OCI-M2 (cell line): ENCODE measurements around the gene INPP5A.
"Not testable (repeated sequence)": the region's sequence is repeated elsewhere in the genome, so short reads cannot be mapped to it uniquely, and the experiment has no call there.

Experiments
- DNase-seq: peaks from one replicate; lab custom pipeline; 2025; ENCODE audit not compliant: unreplicated experiment; lab: John Stamatoyannopoulos, UW

INPP5A gene

DNA sequence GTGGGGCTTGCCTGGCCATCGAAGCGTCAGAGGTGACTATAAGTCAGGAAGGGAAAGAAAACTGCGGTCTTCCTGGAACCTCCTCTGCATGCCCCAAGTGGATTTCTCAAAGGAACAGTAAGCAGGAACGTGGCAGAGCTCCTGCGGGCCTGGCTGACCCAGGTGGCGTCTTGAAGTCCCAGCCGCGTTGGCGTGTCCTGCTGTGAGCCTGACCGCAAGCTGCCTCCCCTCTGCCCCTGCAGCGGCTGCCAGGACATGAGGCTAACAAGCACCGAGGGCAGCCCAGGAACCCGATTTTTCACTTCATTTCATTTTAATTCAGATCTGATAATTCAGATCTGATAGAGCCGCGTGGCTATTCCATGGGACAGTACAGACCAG, 193.0 kb downstream of the INPP5A start:
- DNase-seq, result no peak

DNA sequence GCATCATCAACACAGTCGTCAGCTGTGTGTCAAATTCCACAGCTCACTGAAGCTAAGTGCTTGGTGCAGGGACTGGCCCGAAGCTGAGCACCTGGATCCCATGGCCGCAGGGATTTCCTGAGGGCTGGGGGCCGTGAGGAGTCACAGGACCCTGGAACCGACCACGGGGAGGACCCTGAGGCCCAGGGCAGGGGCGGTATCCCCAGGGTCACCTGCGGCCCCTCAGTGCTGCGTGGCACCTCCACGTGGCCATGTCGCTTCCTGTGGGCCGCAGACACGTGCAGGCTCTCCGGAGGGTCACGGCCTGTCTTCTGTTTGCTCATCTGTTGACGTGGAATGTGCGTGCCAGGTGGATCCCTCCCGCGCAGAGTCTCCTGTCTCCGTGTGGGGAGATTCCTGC, 194.9 kb downstream of the INPP5A start:
- DNase-seq, result no peak

DNA sequence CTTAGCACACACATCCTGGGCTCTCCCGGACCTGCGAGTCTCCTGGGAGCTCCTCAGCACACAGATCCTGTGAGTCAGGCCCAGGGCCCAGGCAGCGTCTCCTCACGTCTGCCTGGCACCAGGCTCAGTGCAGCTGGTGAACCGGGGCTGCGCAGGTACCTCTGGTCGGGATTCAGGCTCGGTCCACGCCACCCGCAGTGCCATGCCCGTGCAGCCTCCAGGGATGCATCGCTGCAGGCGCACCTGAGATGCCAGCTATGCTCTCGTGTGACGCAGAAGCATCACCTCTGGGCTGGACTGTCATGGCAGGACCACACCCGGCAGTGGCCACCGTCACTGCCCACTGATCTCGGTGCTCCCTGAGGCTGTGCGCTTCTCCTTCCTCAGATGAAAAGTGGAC, 196.3 kb downstream of the INPP5A start:
- no peak for DNase-seq

DNA sequence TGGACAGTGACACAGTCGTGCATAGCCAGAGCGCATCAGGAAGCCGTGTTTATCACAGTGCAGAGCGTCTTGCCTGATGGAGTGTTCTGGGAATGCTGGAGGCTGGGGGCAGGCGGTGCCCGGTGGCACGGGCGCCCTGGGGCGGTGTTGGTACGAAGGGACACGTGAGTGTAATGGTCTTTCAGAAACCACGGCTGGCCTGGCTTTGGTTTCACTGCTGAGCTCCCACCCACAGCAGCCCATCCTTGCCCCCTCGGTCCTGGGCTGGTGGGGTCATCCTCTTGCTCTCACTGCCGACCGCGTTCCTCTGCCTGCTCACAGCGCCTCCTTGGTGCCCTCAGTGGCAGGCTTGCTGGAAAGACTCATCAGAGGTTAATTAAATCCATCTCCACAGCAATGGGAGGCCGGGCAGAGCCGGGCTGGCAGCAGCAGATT, 197.8 kb downstream of the INPP5A start:
- no peak for DNase-seq

DNA sequence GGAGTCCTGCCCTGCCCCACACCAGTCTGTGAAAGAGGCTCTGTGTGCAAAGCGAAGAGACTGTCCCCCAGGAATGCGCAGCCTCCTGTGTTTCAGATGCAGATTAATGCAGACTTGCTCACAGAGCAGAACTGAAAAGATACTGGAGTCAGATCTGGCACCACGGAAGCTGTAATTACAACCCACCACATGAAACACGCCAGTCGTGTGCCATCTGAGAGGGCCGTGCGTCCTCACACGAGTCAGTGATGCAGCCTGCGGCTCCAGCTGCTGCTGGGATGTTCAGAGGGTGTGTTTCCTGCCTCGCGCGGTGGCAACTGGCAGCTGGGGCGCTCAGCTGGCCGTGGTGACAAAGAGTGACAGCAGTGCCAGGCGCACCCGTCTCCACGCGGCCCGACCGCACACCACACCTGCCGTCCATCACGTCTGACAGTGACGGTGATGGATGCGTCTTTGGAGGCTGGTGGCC, 198.4 kb downstream of the INPP5A start:
- no peak for DNase-seq

DNA sequence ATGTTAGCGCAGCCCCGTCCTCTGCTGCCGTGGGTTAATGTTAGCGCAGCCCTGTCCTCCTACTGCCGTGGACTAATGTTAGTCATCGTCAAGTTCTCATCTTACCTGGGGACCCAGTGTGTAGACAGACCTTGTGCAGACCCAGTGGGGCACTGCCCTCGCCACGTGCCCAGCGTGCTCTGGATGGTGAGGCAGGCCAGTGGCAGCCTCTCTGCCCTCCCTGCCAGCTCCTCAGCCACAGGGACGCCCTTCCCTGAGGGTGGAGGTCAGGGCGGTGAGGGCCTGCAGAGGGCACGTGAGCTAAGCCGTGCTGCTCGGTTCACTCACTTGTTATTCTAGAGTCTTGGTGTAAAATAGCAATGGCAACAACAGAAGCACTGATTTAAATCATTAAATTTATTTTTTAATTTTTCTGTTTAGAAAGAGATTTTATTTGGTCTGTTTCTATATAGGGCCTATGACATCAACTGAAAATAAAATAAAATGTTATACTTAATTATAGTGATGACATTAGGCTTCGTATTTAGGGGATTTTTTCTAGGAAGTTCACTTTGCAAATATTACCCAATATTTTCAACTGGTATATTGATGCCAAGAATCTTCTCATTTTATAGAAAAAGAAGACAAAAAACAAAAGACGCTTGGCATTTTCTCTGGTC, 199.9 kb downstream of the INPP5A start:
- no peak for DNase-seq

DNA sequence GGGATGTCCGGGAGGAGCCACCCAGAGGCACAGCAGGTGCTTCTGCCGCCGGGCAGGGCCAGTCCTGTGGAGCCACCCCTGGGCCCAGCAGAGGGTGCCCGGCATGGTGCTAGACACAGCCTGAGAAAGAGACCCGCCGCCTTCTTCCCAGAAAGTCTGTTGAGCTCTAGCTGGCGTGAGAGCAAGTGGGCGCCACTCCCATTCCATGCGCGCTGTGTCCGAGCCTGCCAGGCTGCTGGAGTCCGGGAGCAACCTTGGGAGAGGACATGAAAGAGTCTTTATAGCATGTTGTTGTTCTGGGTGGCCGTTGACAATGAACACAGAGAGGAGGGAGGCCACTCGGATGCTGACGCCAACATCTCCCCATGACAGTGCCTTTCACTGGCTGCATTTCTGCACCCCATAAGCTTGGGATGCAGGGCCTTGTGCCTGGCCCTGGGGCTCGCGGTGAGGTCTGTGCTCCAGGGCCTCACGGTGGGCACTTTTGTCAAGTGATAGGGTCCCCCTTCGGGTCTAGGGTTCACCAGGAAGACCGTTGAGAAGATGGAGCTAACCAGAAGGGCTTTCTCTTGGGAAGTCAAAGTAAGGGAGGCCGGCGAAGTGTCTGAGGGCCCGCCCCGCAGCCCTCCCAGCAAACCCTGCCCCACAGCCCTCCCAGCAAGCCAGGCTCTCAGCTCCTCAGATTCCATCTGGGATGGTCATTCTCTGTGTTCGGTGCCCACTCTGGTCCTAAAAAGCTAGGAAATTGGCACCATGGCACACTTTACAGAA, 201.1 kb downstream of the INPP5A start:
- DNase-seq, result no peak

DNA sequence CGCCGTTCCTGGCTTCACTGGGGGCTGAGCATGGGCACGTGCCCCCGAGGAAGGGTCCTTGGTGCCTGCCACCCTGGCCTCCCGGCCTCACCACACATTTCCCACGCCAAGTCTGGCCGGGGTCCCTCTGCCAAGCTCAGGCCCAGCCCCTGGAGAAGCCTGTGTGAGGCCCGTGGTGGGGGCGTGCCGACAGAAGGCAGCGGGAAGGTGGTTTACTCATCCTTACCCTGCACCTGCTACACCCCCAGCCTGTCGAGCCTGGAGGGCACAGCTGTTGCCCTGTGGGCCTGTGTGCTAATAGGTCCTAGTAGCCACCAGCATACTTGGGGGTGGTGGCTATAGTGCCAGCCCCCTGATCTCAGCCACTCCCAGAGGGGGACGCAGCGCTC, 201.6 kb downstream of the INPP5A start:
- DNase-seq, result no peak

DNA sequence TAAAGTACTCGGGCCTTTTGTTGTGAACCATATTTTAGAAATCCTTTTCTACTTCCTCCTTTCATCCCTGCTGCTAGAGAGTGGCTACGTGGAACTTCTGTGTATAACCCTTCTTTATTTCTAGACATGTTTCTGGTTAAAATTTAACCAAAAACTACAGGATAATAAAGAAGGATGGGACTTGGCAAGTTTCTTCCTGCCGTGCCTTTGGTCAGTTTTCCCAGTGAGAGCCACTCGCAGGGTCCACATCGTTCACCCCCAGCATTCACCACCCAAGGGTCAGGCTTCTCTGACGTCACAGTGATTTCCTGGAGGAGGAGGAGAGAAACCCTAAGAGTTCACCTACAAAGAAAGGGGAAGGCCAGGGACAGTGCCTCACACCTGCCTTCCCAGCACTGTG, 203.0 kb downstream of the INPP5A start:
- DNase-seq, result no peak

DNA sequence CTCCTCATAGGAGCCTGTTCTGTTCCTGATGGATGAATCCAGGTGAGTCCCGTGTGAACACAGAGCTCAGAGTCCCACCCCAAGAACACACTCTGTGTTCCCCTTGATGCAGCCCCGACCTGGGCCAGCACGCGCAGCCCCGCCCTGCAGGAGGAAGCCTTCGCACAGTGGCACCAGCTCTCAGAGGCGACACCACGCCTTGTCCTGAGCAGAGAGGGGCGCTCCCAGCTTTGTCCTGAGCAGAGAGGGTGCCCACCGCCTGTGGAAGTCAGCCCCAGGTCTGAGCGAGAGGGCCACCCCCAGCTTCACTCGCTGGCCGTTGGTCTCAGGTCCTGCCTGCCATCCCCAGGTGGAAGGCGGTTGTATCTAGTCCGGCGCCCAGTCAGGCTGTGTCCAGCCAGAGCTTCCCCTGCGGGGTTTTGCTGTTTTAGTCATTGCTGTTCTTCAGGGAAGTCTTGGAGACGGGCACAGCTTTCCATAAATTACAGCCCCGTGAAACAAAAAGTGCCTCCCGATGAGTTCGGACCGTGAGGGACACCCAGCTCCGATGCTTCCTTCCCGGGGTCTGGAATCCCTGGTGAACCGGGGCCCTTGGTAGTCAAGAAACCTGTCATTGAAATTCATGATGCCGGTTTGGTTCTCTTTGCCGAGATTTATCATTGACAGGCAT, 204.7 kb downstream of the INPP5A start:
- DNase-seq, result no peak

DNA sequence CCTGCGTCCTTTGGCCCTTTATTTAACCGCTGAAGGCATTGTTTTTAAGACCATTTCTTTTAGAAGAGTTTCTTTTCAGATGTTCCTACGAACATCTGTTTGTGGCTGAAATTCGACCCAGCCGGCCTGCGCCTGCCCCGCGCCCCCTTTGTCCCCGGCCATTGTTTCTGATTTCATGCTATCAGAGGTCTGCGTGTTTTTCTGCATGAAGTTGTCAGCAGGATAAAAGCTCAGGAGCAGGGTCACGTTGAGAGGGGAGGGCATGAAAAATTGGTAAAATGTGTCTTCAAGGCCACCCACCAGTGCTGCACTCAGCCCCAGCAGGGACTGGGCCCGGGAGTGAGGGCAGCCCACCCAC, 205.2 kb downstream of the INPP5A start:
- DNase-seq, result no peak

DNA sequence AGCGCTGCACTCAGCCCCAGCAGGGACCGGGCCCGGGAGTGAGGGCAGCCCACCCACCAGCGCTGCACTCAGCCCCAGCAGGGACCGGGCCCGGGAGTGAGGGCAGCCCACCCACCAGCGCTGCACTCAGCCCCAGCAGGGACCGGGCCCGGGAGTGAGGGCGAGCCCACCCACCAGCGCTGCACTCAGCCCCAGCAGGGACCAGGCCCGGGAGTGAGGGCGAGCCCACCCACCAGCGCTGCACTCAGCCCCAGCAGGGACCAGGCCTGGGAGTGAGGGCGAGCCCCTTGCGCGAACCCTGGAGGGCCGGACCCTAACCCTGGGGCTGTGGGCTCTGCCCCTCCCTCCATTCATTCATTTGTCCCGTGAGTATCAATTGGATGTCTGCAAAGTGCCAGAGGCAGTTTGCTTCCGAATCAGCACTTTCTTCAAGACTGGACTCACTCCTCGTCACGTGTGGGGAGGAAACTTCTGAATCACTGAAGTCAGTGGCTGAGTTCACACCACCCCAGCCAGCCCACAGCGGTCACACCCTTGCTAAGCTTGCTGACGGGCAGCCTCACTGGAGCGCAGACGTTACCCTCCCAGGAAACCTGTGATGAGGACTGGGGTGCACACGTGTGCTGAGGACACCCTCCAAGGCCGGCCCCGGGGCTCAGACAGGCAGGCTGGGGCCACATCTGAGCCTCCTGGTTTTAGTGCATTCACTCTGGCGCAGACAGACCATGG, 205.8 kb downstream of the INPP5A start:
- DNase-seq, result not testable (repeated sequence)

DNA sequence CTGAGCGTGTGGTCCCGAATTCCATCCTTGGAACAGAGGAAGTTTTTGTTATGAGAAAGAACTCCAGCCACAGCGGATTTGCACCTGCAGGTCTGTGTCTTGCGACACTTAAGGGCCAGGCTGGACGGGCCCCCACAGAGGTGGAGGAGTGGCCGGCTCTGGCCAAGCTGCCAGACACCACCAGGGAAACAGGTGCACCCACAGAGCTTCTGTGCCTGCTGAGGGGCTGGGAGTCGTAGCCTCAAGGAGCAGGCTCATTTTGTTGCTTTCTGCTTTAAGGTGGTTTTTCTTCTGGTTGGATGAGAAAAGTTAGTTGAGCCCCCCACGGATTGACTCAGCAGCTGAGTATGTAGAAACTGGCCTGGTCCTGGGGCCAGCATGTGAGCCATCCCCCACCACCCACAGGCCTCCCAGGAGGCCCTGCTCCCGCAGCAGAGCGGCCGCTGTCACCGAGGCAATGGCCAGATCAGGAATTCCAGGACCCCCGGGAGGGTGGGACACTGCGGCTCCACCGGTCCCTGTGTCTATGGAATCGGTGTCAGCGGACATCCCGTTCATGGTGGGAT, 206.4 kb downstream of the INPP5A start:
- no peak for DNase-seq

DNA sequence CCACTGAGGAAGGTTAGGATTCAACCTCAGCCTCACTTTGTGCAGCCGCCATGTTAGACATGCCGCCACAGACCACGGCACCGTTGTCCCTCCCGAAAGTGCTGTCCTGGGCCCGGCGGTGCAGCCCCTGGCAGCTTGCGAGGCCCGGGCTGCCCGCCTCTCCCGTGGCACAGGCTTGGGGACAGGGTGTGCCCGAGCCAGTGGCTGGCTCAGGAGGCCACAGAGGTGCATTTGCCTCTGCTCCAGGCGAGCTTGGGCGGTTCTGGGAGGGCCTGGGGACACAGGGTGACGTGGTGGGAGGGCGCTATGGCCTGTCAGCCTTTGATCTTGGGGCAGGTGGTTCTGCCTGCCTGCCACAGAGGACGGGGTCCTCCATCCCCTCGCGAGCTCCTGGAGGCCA, 207.3 kb downstream of the INPP5A start:
- DNase-seq, result no peak

DNA sequence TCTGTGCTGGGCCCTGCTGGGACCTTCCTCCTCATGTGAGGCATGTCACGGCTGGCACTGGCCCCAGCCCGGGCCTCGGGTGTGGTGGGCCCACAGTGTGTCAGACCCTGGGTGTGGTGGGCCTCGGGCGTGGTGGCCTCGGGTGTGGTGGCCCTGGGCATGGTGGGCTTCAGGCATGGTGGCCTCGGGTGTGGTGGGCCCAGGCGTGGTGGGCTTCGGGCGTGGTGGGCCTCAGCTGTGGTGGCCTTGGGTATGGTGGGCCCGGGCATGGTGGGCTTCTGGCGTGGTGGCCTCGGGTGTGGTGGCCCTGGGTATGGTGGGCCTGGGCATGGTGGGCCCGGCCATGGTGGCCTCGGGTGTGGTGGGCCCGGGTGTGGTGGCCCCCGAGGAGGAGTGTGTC, 207.9 kb downstream of the INPP5A start:
- no peak for DNase-seq

DNA sequence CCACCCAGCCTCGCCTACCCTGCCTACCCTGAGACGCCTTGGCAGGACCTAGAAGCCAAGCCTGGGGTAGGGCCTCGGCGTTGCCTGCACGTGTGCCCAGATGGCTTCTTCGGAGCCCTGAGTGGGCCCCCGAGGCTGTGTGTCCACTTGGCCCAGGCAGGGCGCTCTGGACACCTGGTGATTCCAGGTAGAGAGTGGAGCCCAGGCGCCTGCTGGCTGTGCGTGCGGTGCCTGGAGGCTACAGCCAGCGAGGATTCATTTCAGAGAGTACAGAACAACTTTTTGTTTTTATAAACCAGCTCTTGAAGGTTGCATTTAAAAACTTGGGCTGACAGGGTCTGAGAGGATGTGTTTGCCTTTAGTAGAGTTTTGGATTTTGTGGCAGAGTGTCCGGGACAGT, 208.4 kb downstream of the INPP5A start:
- DNase-seq, result no peak

DNA sequence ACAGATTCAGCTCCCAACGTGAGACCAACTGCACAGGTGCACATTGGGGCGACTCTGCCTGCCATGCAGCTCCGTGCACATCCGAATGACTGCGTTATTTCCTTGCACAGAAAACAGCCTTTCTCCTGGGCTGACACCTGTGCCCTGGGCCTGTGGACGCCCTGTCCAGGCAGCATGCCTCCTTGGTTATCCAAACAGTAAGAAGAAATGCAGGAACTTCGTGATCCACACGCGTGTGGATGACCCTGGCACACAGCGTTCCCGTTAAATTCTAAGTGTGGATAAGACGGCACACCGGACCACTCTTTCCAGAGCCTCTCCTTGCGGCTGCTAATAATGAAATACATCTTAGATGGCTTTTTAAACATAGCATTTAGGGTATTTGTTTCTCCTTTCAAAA, 208.8 kb downstream of the INPP5A start:
- no peak for DNase-seq

DNA sequence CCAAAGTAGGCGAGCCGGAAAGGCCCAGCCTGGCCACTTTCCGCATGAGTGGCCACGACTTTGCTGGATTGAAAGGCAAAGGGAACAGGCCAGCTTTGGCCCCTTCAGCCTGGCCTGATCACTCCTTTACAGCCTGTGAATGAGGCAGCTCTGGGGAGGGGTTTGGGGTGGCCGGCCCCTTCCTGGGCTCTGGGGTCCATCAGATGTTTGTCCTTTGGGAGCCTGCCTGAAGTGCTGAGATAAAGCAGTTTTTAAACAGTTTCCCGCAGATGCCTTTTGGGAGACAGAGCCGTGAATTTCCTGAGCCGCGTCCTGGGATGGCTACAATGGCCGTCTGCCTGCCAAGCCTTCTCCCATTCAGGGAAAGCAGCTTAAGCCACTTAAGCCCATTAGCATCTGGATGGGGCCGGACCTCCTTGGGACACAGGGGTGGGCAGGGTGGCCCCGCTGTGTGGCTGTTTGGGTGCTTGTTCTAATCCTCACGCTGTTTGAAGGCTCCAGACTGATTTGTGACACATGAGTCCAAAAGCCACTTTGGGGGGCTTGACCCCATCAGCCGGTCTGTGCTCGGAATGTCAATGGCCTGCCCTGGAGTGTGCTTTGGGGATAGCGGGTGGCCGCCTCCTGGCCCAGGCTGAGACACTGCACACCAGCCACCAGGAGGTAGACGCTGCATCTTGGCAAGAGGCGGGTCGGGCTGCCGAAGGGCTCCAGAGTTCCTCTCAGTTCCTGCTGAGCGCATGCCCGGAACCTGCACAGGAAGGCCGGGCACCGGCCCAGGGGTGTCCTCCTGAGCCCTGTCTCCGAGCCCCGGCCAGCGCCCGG, 209.4 kb downstream of the INPP5A start:
- DNase-seq, result no peak

DNA sequence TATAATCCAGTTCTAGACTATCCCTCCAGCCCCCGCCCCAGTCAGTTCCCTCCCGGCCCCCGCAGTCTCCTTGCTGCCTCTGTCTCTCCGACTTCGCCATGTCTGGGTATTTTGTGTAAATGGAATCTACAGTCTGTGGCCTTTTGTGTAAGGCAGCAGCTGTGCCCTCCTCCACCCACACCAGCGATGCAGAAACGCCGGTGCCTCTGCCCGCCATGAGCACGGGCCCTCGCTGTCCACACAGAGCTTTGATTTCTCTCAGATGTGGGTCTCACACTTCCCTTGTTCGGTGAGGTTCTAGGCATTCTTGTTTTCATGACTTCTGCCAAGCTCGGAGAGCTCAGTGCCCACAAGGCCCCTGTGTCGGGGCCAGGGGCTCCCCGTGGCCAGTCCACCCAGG, 210.5 kb downstream of the INPP5A start:
- DNase-seq, result no peak
